Liver (tissue), 9 donors: ENCODE measurements around the gene IGF2BP3. TPM values are rescaled to one million over a fixed set of nuclear protein-coding genes. Genes with fewer than 3 reads are reported as not detected.

ENCODE experiments used
- DNase-seq: peaks from one replicate; pipeline ENCODE4 v3.0.0-alpha.2; 2017; ENCODE audit warnings: low spot score
- H3K27ac ChIP-seq, 2 donors: one replicate each; pipeline ENCODE4 v1.7.0; 2013; ENCODE audit warnings: inconsistent platforms in 2 of 2, low read length in 2 of 2, control low read depth in 1 of 2, low read depth in 1 of 2, mild to moderate bottlenecking in 1 of 2
- H3K27me3 ChIP-seq, 4 donors: one replicate each; pipeline versions ENCODE4 v1.6.1 to v1.7.0; 2013; ENCODE audit warnings: low read length in 3 of 4, inconsistent platforms in 1 of 4, mild to moderate bottlenecking in 1 of 4, moderate library complexity in 1 of 4; ENCODE audit not compliant: control insufficient read depth in 4 of 4, insufficient read depth in 4 of 4
- H3K36me3 ChIP-seq, 4 donors: one replicate each; pipeline versions ENCODE4 v1.6.1 to v1.7.0; 2013; ENCODE audit warnings: low read length in 3 of 4, mild to moderate bottlenecking in 3 of 4, low read depth in 1 of 4, moderate library complexity in 1 of 4; ENCODE audit not compliant: control insufficient read depth in 4 of 4, insufficient read depth in 3 of 4
- H3K4me1 ChIP-seq, 4 donors: one replicate each; pipeline versions ENCODE4 v1.6.1 to v1.7.0; 2013; ENCODE audit warnings: low read length in 3 of 4, mild to moderate bottlenecking in 3 of 4, moderate library complexity in 1 of 4; ENCODE audit not compliant: control insufficient read depth in 4 of 4, insufficient read depth in 4 of 4
- H3K4me3 ChIP-seq, 3 donors: one replicate each; pipeline versions ENCODE4 v1.6.1 to v1.7.0; 2013; ENCODE audit warnings: low read length in 3 of 3, control low read depth in 1 of 3, low read depth in 1 of 3, mild to moderate bottlenecking in 1 of 3
- H3K9ac ChIP-seq, 2 donors: one replicate each; pipeline ENCODE4 v1.7.0; 2013; ENCODE audit warnings: low read length in 2 of 2, mild to moderate bottlenecking in 2 of 2, moderate library complexity in 2 of 2, control low read depth in 1 of 2, low read depth in 1 of 2
- H3K9me3 ChIP-seq, 4 donors: one replicate each; pipeline versions ENCODE4 v1.6.1 to v1.7.0; 2013; ENCODE audit warnings: low read length in 3 of 4; ENCODE audit not compliant: control insufficient read depth in 4 of 4
- CTCF ChIP-seq: fragments of 150-350 bp; IDR thresholded peaks from 2 replicates; pipeline ENCODE4 v1.5.1; 2017; ENCODE audit warnings: improper control_type of control experiment, low read depth, low read length; ENCODE audit not compliant: missing input control
- EGR1 ChIP-seq, 2 donors: IDR thresholded peaks; 2 replicates each; pipeline ENCODE4 v1.6.1; 2016 to 2018; ENCODE audit warnings: antibody characterized with exemption in 2 of 2, low read depth in 2 of 2
- FOXA1 ChIP-seq: IDR thresholded peaks from 2 replicates; pipeline ENCODE4 v1.6.1; 2016; ENCODE audit warnings: antibody characterized with exemption
- FOXA2 ChIP-seq: IDR thresholded peaks from 2 replicates; pipeline ENCODE4 v1.6.1; 2016; ENCODE audit warnings: antibody characterized with exemption
- GABPA ChIP-seq, 2 donors: IDR thresholded peaks in 1 of 2; conservative IDR thresholded peaks in 1 of 2; 2 replicates each; pipeline ENCODE4 v1.6.1; 2016; ENCODE audit warnings: antibody characterized with exemption in 2 of 2, mild to moderate bottlenecking in 1 of 2, moderate library complexity in 1 of 2
- HNF4A ChIP-seq, 2 donors: conservative IDR thresholded peaks; 2 replicates each; pipeline ENCODE4 v1.6.1; 2016; ENCODE audit warnings: antibody characterized with exemption in 2 of 2, mild to moderate bottlenecking in 2 of 2
- HNF4G ChIP-seq: IDR thresholded peaks from 2 replicates; pipeline ENCODE4 v1.6.1; 2016; ENCODE audit warnings: antibody characterized with exemption
- JUND ChIP-seq, 2 donors: IDR thresholded peaks; 2 replicates each; pipeline ENCODE4 v1.6.1; 2016; ENCODE audit warnings: antibody characterized with exemption in 2 of 2
- NR2F2 ChIP-seq: IDR thresholded peaks from 2 replicates; pipeline ENCODE4 v1.6.1; 2016; ENCODE audit warnings: antibody characterized with exemption
- RAD21 ChIP-seq, 2 donors: IDR thresholded peaks; 2 replicates each; pipeline ENCODE4 v1.6.1; 2016; ENCODE audit warnings: antibody characterized with exemption in 2 of 2, mild to moderate bottlenecking in 2 of 2
- RXRA ChIP-seq, 2 donors: IDR thresholded peaks; 2 replicates each; pipeline ENCODE4 v1.6.1; 2017 to 2018; ENCODE audit warnings: antibody characterized with exemption in 2 of 2, mild to moderate bottlenecking in 1 of 2
- SP1 ChIP-seq: IDR thresholded peaks from 2 replicates; pipeline ENCODE4 v1.6.1; 2018; ENCODE audit warnings: antibody characterized with exemption, mild to moderate bottlenecking
- TAF1 ChIP-seq: conservative IDR thresholded peaks from 2 replicates; pipeline ENCODE4 v1.6.1; 2016; ENCODE audit warnings: antibody characterized with exemption, mild to moderate bottlenecking
- YY1 ChIP-seq: IDR thresholded peaks from 2 replicates; pipeline ENCODE4 v1.6.1; 2016; ENCODE audit warnings: antibody characterized with exemption, mild to moderate bottlenecking
- WGBS: extraction: QIAGEN DNeasy Blood & Tissue Kit; methylation state at CpG from one replicate; pipeline ENCODE4 v1.1.7; 2013; 5-methylcytosine and 5-hydroxymethylcytosine counted together
- polyA plus RNA-seq, 2 donors: library from polyadenylated mRNA; stranded (reverse) in 1 of 2; unstranded in 1 of 2; fragments of 200-250 nt in 1 of 2; fragments of >200 nt in 1 of 2; fragmentation: Nextera tagmentation in 1 of 2; extraction: Ambion mirVana in 1 of 2; gene quantifications; one replicate each; pipeline versions ENCODE4 v1.2.1 to v1.2.3, GENCODE V29; 2013 to 2015
- total RNA-seq, 2 donors: library from RNA; depleted of rRNA; stranded (reverse); fragments of >200 nt; gene quantifications; one replicate each; pipeline ENCODE4 v1.2.3, GENCODE V29; 2014
- TF ChIP-seq, protein P1 (sequence below): IDR thresholded peaks from 2 replicates; pipeline ENCODE4 v1.6.1; 2016; ENCODE audit warnings: antibody characterized with exemption
- TF ChIP-seq, protein P2 (sequence below): IDR thresholded peaks from 2 replicates; pipeline ENCODE4 v1.6.1; 2016; ENCODE audit warnings: antibody characterized with exemption
- TF ChIP-seq, protein P3 (sequence below): IDR thresholded peaks from 2 replicates; pipeline ENCODE4 v1.6.1; 2016; ENCODE audit warnings: antibody characterized with exemption, mild to moderate bottlenecking
- TF ChIP-seq, protein P4 (sequence below): IDR thresholded peaks from 2 replicates; pipeline ENCODE4 v1.6.1; 2016; ENCODE audit warnings: antibody characterized with exemption
- donor health status: healthy.
- donor health status: healthy.
- donor health status: healthy.
- donor health status: healthy.
- donor health status: healthy.

The IGF2BP3 gene
- total and polyA plus RNA-seq, 4 donors, result 0.17 to 28.4 (median 0.23) TPM; not detected in 1

DNA sequence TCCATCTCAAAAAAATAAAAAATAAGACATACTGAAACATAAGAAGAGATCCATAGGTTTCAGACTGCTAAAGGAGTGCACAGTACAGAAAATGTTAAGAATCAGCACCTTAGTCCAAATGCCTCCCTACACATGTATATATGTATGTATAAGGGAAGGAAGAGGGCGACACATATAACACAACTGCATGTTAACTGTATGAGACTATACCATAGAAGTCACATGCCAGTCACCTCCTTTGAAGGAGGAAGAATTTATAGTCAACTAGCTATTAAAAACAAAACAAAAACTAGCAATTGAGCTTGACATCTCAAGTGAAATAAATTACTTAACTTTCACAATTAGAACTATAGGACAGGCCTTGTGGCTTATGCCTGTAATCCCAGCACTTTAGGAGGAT, 50.4 kb downstream of the IGF2BP3 start:
- H3K36me3 ChIP-seq, result no peaks in the 10 kb centered on the region
- H3K9me3 ChIP-seq, result no peaks in the 10 kb centered on the region
- WGBS, result 98% methylated on average over 1 of the region's 1 CpG
- H3K9ac ChIP-seq, result no peak overlapping the region
- no peak overlapping the region for H3K27ac ChIP-seq
- H3K4me1 ChIP-seq, result no peaks in the 10 kb centered on the region
- H3K4me3 ChIP-seq, result no peak overlapping the region
- DNase-seq, result no peak
- TF ChIP-seq JUND (IDR thresholded peaks at IDR 0.05), result no peak
- no peak for TF ChIP-seq YY1
- H3K27me3 ChIP-seq, result no peaks in the 10 kb centered on the region

DNA sequence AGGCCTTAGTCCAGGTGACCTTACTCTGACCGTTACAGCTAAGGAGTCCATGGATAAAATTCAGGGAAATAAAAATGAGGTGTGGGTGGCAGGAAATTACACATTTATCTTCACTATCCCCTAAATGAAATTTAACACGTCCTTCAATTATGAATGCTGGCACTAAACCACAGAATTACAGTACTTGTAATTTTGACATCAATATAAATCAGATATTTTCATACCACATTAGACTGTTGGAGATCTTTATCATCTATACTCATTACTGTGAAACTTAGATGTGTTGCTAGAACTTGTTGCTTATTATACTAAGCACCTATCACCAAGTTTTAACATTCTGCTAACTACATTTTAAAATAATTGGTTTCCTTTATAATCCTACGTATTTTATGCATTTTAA, 51.1 kb downstream of the IGF2BP3 start:
- no peak overlapping the region for H3K9ac ChIP-seq
- no peak overlapping the region for H3K4me3 ChIP-seq
- no peaks in the 10 kb centered on the region for H3K4me1 ChIP-seq
- no peak overlapping the region for H3K27ac ChIP-seq
- H3K9me3 ChIP-seq, result no peaks in the 10 kb centered on the region
- TF ChIP-seq TAF1 (no peak), FOXA2 (no peak), EGR1 (IDR thresholded peaks at IDR 0.05; ENCODE audit: low read depth in 2 of 2) (no peak), HNF4A (conservative IDR thresholded peaks at IDR 0.05) (no peak), CTCF (no peak), FOXA1 (no peak), RAD21 (IDR thresholded peaks at IDR 0.05) (no peak), YY1 (no peak), JUND (IDR thresholded peaks at IDR 0.05) (no peak), GABPA (IDR thresholded peaks at IDR 0.05 in 1 of 2, conservative IDR thresholded peaks at IDR 0.05 in 1 of 2) (no peak), HNF4G (no peak), NR2F2 (no peak), RXRA (IDR thresholded peaks at IDR 0.05) (no peak), SP1 (no peak)
- TF ChIP-seq, protein P1, sequence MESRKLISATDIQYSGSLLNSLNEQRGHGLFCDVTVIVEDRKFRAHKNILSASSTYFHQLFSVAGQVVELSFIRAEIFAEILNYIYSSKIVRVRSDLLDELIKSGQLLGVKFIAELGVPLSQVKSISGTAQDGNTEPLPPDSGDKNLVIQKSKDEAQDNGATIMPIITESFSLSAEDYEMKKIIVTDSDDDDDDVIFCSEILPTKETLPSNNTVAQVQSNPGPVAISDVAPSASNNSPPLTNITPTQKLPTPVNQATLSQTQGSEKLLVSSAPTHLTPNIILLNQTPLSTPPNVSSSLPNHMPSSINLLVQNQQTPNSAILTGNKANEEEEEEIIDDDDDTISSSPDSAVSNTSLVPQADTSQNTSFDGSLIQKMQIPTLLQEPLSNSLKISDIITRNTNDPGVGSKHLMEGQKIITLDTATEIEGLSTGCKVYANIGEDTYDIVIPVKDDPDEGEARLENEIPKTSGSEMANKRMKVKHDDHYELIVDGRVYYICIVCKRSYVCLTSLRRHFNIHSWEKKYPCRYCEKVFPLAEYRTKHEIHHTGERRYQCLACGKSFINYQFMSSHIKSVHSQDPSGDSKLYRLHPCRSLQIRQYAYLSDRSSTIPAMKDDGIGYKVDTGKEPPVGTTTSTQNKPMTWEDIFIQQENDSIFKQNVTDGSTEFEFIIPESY, result no peak
- TF ChIP-seq, protein P2, sequence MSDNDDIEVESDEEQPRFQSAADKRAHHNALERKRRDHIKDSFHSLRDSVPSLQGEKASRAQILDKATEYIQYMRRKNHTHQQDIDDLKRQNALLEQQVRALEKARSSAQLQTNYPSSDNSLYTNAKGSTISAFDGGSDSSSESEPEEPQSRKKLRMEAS, result no peak
- TF ChIP-seq, protein P3, sequence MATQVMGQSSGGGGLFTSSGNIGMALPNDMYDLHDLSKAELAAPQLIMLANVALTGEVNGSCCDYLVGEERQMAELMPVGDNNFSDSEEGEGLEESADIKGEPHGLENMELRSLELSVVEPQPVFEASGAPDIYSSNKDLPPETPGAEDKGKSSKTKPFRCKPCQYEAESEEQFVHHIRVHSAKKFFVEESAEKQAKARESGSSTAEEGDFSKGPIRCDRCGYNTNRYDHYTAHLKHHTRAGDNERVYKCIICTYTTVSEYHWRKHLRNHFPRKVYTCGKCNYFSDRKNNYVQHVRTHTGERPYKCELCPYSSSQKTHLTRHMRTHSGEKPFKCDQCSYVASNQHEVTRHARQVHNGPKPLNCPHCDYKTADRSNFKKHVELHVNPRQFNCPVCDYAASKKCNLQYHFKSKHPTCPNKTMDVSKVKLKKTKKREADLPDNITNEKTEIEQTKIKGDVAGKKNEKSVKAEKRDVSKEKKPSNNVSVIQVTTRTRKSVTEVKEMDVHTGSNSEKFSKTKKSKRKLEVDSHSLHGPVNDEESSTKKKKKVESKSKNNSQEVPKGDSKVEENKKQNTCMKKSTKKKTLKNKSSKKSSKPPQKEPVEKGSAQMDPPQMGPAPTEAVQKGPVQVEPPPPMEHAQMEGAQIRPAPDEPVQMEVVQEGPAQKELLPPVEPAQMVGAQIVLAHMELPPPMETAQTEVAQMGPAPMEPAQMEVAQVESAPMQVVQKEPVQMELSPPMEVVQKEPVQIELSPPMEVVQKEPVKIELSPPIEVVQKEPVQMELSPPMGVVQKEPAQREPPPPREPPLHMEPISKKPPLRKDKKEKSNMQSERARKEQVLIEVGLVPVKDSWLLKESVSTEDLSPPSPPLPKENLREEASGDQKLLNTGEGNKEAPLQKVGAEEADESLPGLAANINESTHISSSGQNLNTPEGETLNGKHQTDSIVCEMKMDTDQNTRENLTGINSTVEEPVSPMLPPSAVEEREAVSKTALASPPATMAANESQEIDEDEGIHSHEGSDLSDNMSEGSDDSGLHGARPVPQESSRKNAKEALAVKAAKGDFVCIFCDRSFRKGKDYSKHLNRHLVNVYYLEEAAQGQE, result no peak
- TF ChIP-seq, protein P4, sequence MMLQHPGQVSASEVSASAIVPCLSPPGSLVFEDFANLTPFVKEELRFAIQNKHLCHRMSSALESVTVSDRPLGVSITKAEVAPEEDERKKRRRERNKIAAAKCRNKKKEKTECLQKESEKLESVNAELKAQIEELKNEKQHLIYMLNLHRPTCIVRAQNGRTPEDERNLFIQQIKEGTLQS, result no peak
- 82% methylated on average over 3 of the region's 3 CpGs for WGBS
- DNase-seq, result no peak
- H3K36me3 ChIP-seq, result no peaks in the 10 kb centered on the region
- H3K27me3 ChIP-seq, result no peaks in the 10 kb centered on the region
